ENCODE data around the gene ASS1.

Gene ASS1

GRCh38 chr9:130454096-130454811 is 9.5 kb downstream of the ASS1 start:
- no peak for DNase-seq (ENCODE audit: low read depth in 2 of 2)

- DNase-seq (ENCODE audit: low read depth in 2 of 2), result no peak
Observed at GRCh38 chr9:130454812-130455325, 10.1 kb downstream of the ASS1 start.

DNA sequence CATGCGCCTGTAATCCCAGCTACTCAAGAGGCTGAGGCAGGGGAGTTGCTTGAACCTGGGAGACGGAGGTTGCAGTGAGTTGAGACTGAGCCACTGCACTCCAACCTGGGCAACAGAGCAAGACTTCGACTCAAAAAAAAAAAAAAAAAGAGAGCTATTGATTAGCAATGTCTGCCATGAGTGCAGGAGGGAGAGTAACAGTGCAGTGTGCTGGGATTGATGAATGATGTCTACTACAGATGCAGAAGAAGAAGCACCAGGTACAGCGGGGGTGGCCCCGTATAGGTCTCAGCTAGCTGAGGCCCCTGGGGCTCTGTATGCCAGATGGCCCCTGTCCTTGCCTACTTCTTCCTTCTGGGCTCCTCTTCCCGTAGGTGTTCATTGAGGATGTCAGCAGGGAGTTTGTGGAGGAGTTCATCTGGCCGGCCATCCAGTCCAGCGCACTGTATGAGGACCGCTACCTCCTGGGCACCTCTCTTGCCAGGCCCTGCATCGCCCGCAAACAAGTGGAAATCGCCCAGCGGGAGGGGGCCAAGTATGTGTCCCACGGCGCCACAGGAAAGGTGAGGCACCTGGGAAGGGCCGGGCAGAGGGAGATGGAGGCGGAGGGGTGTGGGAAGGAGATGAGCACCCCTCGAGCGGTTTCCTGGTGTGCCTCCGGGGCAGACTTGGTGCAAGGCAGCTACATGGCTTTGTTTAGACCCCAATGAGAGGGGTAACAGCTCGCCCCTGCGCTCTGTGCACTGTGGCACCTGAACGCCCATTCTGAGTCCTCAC is 13.5 kb downstream of the ASS1 start:
- no peak for DNase-seq (ENCODE audit: low read depth in 2 of 2)

- DNase-seq (ENCODE audit: low read depth in 2 of 2), result no peak
Observed at GRCh38 chr9:130458804-130459067, 14.0 kb downstream of the ASS1 start.

- no peak for DNase-seq (ENCODE audit: low read depth in 2 of 2)
Observed at GRCh38 chr9:130459151-130459550, 14.4 kb downstream of the ASS1 start.

DNA sequence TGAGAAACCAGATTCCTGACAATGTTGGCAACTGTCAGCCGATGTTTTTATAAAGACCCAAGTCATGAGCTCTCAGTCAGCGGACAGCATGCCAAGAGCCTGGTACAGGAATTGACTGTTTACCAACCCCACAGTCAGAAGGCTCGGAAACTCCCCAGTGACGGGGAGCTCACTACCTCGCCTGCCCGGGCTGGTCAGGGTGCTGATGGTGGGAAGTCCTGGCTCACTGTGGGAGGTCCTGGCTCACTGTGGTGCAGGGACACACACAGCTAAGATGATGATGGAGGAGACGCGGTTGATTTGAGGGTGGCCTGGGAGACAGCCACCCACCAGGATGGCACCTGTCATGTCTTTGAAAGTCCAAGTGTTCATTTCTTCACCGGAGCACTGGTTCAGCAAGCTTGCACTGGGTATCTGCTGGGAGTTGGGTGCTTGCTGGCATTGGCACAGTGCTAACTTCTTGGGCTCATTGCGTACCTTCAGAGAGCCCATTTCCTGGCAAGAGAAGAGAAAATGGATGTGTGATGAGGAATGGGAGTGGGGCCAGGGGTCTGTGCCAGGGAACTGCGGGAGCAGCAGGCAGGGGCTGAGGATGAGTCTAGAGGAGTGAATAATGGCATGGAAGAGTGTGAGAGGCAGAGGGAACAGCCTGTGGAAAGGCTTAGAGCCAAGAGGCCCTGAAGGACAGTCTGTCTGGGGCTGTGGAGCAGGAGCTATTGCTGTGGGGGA is 15.3 kb downstream of the ASS1 start:
- DNase-seq (ENCODE audit: low read depth in 2 of 2), result no peak

- DNase-seq (ENCODE audit: low read depth in 2 of 2), result peak; percentile 48 to 51
Observed at GRCh38 chr9:130461218-130461630, 16.5 kb downstream of the ASS1 start.

DNA sequence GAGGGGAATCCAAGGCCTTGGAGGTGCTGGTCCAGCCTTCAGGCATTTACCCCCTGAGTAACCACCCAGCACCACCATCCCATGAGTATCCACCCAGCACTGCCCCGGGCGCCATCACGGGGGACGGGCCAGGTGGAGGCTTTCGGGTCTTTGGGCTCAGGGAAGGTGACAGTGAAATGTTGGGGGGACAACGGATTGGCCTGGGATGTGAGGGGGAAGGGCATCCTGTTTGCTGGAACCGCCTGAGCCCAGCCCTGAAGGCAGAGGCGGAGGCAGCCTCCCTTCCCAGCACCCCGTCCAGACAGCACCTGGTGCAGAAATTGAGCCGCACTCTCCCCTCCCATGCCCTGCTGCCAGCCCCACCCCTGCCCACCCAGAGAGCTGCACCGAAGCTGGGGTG is 17.0 kb downstream of the ASS1 start:
- no peak for DNase-seq (ENCODE audit: low read depth in 2 of 2)

- no peak for DNase-seq (ENCODE audit: low read depth in 2 of 2)
Observed at GRCh38 chr9:130462685-130463540, 18.2 kb downstream of the ASS1 start.

GRCh38 chr9:130463763-130464745 is 19.3 kb downstream of the ASS1 start:
- no peak for DNase-seq (ENCODE audit: low read depth in 2 of 2)

DNA sequence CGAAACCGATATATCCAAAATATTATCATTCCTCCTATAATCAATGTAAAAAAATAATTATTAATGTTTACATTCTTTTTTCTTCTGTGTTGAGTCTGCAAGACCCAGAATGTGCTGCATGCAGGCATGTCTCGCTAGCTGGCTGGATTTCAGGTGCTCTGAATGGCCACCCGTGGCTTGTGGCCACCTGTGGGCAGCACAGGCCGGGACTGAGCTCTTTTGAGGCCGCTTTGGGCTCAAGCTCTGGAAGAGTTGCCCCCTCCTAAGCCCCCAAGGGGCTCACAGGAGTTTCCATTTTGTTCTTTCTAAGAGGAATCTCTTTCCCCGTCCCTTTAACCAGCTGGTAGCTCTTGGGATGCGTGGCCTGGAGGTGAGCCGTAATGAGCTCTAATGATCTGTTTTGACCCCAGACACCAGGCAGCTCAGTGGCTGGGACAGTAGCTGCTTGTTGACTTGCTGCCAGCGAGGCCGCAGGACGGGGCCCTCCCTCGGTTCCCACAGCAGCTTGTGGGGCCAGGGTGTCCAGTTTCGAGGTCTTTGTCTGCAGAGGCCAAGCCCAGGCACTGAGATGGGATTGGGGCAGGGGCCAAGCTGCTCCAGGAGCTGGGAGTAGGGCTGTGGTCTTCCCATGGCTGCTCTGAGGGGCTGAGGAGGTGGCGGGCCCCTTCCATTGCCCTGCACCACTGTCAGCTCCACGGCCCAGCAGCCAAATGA is 20.8 kb downstream of the ASS1 start:
- no peak for DNase-seq (ENCODE audit: low read depth in 2 of 2)

- DNase-seq (ENCODE audit: low read depth in 2 of 2), result no peak
Observed at GRCh38 chr9:130466537-130467217, 21.9 kb downstream of the ASS1 start.

DNA sequence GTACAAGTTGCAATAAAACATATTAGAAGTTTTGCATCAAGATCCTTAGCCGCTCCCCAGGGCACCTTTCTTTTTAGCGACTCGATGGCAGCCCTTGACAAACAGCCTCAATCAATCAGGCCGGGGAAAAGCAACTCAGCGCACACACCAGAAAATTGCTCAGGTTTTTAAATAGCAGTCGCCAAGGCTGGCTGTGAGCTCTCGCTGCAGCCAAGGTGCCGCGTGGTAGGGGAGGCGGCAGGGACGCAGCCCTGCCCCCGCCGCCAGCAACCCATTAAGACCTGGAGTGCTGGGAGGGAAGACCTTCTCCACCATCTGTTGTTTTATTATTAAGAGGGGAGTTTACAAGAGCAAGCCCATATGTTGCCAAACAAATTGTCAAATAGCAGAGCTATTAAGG is 22.6 kb downstream of the ASS1 start:
- no peak for DNase-seq (ENCODE audit: low read depth in 2 of 2)

- DNase-seq (ENCODE audit: low read depth in 2 of 2), result no peak
Observed at GRCh38 chr9:130468566-130468965, 23.8 kb downstream of the ASS1 start.

DNA sequence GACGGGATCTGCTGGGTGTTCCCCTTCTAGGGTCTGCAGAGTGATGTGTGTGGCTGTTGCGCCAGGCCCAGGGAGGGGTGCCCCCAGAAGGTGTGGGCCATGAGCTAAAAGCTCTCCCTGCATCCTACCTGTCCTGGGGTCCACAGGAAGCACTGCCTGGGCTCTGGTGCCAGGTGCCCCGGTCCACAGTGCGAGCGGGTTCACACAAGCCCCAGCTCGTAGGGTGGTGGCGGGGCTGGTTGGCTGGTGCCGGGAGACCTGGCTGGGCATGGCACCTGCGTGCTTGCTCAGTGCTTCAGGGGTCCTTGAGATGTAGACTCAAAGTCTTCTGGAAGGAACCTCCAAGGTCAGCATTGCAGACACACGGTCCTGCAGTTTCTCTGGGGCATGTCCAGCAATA is 25.5 kb downstream of the ASS1 start:
- DNase-seq (ENCODE audit: low read depth in 2 of 2), result no peak

- DNase-seq (ENCODE audit: low read depth in 2 of 2), result no peak
Observed at GRCh38 chr9:130470950-130471349, 26.2 kb downstream of the ASS1 start.

- no peak for DNase-seq (ENCODE audit: low read depth in 2 of 2)
Observed at GRCh38 chr9:130471411-130472183, 26.8 kb downstream of the ASS1 start.

DNA sequence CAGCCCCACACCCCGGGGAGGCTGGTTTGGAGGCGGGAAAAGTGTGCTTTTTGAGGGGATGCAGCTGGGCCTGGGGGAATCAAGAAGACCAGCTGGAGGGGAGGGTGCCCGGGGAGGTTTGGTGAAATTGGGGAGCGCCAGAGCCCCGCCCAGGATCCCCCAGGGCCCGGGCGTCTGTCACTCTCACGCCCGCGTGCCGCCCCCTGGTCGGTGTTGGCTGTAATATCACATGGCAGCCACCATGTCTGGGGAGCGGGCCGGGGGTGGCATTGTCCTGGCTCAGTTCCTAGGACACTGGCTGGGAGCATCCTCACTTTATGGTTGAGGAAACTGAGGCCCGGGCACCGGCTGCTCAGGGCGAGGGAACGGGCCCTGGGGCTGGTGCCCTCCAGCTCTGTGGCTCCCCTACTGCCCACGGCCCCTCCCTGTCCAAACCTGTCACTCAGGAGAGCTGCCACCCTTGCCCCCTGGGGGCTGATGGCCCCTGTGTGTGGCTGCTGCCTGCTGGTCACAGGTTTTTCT is 27.5 kb downstream of the ASS1 start:
- no peak for DNase-seq (ENCODE audit: low read depth in 2 of 2)

All from stimulated activated CD8-positive, alpha-beta memory T cell treated with anti-CD3 and anti-CD28 coated beads, Interleukin-2, amount 100 ng/mL, for 1 hour (primary cell).